ENCODE data around the gene TSR3.

The TSR3 gene

GRCh38 chr16:1335996-1336395, 15.7 kb downstream of the TSR3 start:
- Histone ChIP-seq H3K9me2 (replicated peaks; ENCODE audit: low read depth, low read length) (no peaks in the 10 kb centered on the region), H3K79me2 (ENCODE audit: insufficient read depth, low read length) (no peaks in the 10 kb centered on the region), H3K4me3 (ENCODE audit: low read length, poor library complexity, severe bottlenecking) (no peak overlapping the region), H2AFZ (ENCODE audit: low read length) (no peak overlapping the region), H3K36me3 (ENCODE audit: insufficient read depth, low read length) (no peaks in the 10 kb centered on the region), H3K4me2 (ENCODE audit: low read depth, low read length, poor library complexity, severe bottlenecking) (no peak overlapping the region), H3F3A (ENCODE audit: low read depth) (no peaks in the 10 kb centered on the region), H3K4me1 (ENCODE audit: insufficient read depth, low read length, poor library complexity, severe bottlenecking) (no peaks in the 10 kb centered on the region), H4K20me1 (ENCODE audit: insufficient read depth, low read length, poor library complexity, severe bottlenecking) (no peaks in the 10 kb centered on the region), H3K9ac (ENCODE audit: low read depth, low read length, poor library complexity, severe bottlenecking) (no peak overlapping the region), H3K9me3 (ENCODE audit: insufficient read depth, low read depth, low read length) (no peaks in the 10 kb centered on the region), H3K27me3 (ENCODE audit: insufficient read depth, low read length, poor library complexity, severe bottlenecking) (no peaks in the 10 kb centered on the region)
- TF ChIP-seq EZH2phosphoT487 (IDR thresholded peaks at IDR 0.05; ENCODE audit: borderline replicate concordance), result no peak
- TF ChIP-seq, protein P1, sequence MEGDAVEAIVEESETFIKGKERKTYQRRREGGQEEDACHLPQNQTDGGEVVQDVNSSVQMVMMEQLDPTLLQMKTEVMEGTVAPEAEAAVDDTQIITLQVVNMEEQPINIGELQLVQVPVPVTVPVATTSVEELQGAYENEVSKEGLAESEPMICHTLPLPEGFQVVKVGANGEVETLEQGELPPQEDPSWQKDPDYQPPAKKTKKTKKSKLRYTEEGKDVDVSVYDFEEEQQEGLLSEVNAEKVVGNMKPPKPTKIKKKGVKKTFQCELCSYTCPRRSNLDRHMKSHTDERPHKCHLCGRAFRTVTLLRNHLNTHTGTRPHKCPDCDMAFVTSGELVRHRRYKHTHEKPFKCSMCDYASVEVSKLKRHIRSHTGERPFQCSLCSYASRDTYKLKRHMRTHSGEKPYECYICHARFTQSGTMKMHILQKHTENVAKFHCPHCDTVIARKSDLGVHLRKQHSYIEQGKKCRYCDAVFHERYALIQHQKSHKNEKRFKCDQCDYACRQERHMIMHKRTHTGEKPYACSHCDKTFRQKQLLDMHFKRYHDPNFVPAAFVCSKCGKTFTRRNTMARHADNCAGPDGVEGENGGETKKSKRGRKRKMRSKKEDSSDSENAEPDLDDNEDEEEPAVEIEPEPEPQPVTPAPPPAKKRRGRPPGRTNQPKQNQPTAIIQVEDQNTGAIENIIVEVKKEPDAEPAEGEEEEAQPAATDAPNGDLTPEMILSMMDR (conservative IDR thresholded peaks at IDR 0.05; ENCODE audit: low read length), result no peak; the same call in 1 of the 2 replicates

- Histone ChIP-seq H3K9me2 (replicated peaks; ENCODE audit: low read depth, low read length) (no peaks in the 10 kb centered on the region), H3K4me3 (ENCODE audit: low read length, poor library complexity, severe bottlenecking) (no peak overlapping the region), H3K9ac (ENCODE audit: low read depth, low read length, poor library complexity, severe bottlenecking) (no peak overlapping the region), H3F3A (ENCODE audit: low read depth) (no peaks in the 10 kb centered on the region), H3K4me2 (ENCODE audit: low read depth, low read length, poor library complexity, severe bottlenecking) (no peak overlapping the region), H4K20me1 (ENCODE audit: insufficient read depth, low read length, poor library complexity, severe bottlenecking) (no peaks in the 10 kb centered on the region), H3K79me2 (ENCODE audit: insufficient read depth, low read length) (no peaks in the 10 kb centered on the region), H3K27me3 (ENCODE audit: insufficient read depth, low read length, poor library complexity, severe bottlenecking) (no peaks in the 10 kb centered on the region), H3K4me1 (ENCODE audit: insufficient read depth, low read length, poor library complexity, severe bottlenecking) (no peaks in the 10 kb centered on the region), H2AFZ (ENCODE audit: low read length) (no peak overlapping the region), H3K36me3 (ENCODE audit: insufficient read depth, low read length) (no peaks in the 10 kb centered on the region), H3K9me3 (ENCODE audit: insufficient read depth, low read depth, low read length) (no peaks in the 10 kb centered on the region)
- TF ChIP-seq EZH2phosphoT487 (IDR thresholded peaks at IDR 0.05; ENCODE audit: borderline replicate concordance), result no peak
- TF ChIP-seq, protein P1 (conservative IDR thresholded peaks at IDR 0.05; ENCODE audit: low read length), result no peak
Measured at GRCh38 chr16:1335211-1335971, 16.3 kb downstream of the TSR3 start.

DNA sequence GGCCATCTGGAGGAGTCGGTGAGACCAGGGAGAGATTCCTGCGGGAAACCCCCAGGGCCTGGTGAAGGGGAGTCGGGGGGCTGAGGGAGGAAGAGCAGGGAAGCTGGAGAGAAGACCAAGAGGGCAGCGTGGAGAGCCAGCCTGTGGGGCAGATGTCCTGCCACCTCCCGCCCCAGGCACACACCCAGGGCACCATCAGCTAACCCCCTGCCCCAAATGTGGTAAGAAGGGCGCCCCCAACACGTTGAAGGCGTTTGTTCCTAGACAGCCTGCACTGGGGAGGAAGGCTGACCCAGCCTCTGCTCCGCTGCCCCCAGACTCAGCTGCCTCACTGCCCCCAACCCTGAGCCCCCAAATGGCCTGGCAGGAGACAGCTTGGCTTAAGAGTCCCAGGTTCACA, 16.9 kb downstream of the TSR3 start:
- no peak overlapping the region for H3K4me2 ChIP-seq (ENCODE audit: low read depth, low read length, poor library complexity, severe bottlenecking)

More for the DNA sequence above, 16.9 kb downstream of the TSR3 start:
- Histone ChIP-seq H2AFZ (ENCODE audit: low read length) (no peak overlapping the region), H3K27me3 (ENCODE audit: insufficient read depth, low read length, poor library complexity, severe bottlenecking) (no peaks in the 10 kb centered on the region), H3K4me3 (ENCODE audit: low read length, poor library complexity, severe bottlenecking) (no peak overlapping the region), H3K36me3 (ENCODE audit: insufficient read depth, low read length) (no peaks in the 10 kb centered on the region), H3K4me1 (ENCODE audit: insufficient read depth, low read length, poor library complexity, severe bottlenecking) (no peaks in the 10 kb centered on the region), H3K9me3 (ENCODE audit: insufficient read depth, low read depth, low read length) (no peaks in the 10 kb centered on the region), H3K9ac (ENCODE audit: low read depth, low read length, poor library complexity, severe bottlenecking) (no peak overlapping the region), H3K79me2 (ENCODE audit: insufficient read depth, low read length) (no peaks in the 10 kb centered on the region), H3F3A (ENCODE audit: low read depth) (no peaks in the 10 kb centered on the region), H3K9me2 (replicated peaks; ENCODE audit: low read depth, low read length) (no peaks in the 10 kb centered on the region), H4K20me1 (ENCODE audit: insufficient read depth, low read length, poor library complexity, severe bottlenecking) (no peaks in the 10 kb centered on the region)
- TF ChIP-seq, protein P1 (conservative IDR thresholded peaks at IDR 0.05; ENCODE audit: low read length), result no peak
- TF ChIP-seq EZH2phosphoT487 (IDR thresholded peaks at IDR 0.05; ENCODE audit: borderline replicate concordance), result no peak

Measured in Loucy (cell line).